ENCODE data around the gene CYP46A1. TPM values are rescaled to one million over a fixed set of nuclear protein-coding genes. Genes with fewer than 3 reads are reported as not detected.

Gene CYP46A1
- total and polyA plus RNA-seq, 2 donors (not counting 1 experiment from before 2014, with no cell fraction given), result 0.27 to 0.28 TPM

DNA sequence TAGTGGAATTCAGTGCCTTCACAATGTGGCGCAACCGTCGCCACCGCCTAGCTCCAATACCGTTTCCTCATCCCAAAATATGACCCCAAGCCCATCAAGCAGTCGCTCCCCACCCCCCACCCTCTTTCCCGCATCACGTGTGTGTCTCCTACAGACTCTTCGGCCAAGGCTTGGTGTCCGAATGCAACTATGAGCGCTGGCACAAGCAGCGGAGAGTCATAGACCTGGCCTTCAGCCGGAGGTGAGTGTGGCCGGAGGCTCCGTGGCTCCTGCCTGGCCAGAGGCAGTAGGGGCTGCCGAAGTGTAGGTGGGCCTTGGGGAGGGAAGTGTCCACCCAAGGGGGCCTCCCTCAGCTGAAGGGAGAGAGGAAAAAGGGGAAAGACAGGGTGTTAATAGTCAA lies 15.8 kb downstream of the CYP46A1 start:
- ATAC-seq (ENCODE audit: low read depth) (no peak), DNase-seq (no peak)
- H3K27ac ChIP-seq (ENCODE audit: low read length in 2 of 2), result no peak overlapping the region
- H3K27ac Mint-ChIP-seq, result no peak overlapping the region
- H3K4me2 ChIP-seq (replicated peaks; ENCODE audit: low read depth, low read length, poor library complexity, severe bottlenecking), result no peak overlapping the region
- H3K4me3 Mint-ChIP-seq, result no peak overlapping the region
- peaks cover 6% of the 10 kb centered on the region for H3K9me3 Mint-ChIP-seq (ENCODE audit: insufficient read depth)
- peaks cover 45% of the 10 kb centered on the region for H3K27me3 Mint-ChIP-seq
- intact Hi-C loops (cut with micrococcal nuclease), result no loop called here
- no peak overlapping the region for H3K4me3 ChIP-seq (ENCODE audit: control extremely low read depth in 1 of 5, extremely low read depth in 1 of 5, insufficient read depth in 1 of 5, low read depth in 2 of 5, low read length in 4 of 5)
- TF ChIP-seq EZH2 (IDR thresholded peaks at IDR 0.05; ENCODE audit: borderline replicate concordance, insufficient read depth, low read depth, low read length, poor library complexity, severe bottlenecking) (no peak), CTCF (IDR thresholded peaks at IDR 0.05) (no peak)
- 96% methylated on average over 15 of the region's 16 CpGs for WGBS (ENCODE audit: insufficient coverage)
- no peaks in the 10 kb centered on the region for H3K4me1 ChIP-seq (ENCODE audit: control insufficient read depth in 2 of 2, insufficient read depth in 2 of 2, low read length in 2 of 2)
- no peaks in the 10 kb centered on the region for H3K36me3 ChIP-seq (replicated peaks in 1 of 2; ENCODE audit: control extremely low read depth in 1 of 2, control insufficient read depth in 1 of 2, extremely low read depth in 1 of 2, insufficient read depth in 2 of 2, low read length in 1 of 2)
- peaks cover 0 to 18% (median 13%) of the 10 kb centered on the region in 3 donors for H3K9me3 ChIP-seq (ENCODE audit: control extremely low read depth in 1 of 3, control insufficient read depth in 2 of 3, insufficient read depth in 1 of 3, low read length in 2 of 3)
- H4K20me1 ChIP-seq (ENCODE audit: control insufficient read depth, insufficient read depth, low read length, poor library complexity, severe bottlenecking), result no peaks in the 10 kb centered on the region
- H3K4me1 Mint-ChIP-seq, result no peaks in the 10 kb centered on the region
- H2AFZ ChIP-seq (ENCODE audit: insufficient read depth, low read depth, low read length, poor library complexity, severe bottlenecking), result no peak overlapping the region
- CTCF ChIA-PET, result no interaction called here
- no peak overlapping the region for H3K9ac ChIP-seq (ENCODE audit: low read length)
- H3K79me2 ChIP-seq (ENCODE audit: control insufficient read depth, insufficient read depth, low read length), result no peaks in the 10 kb centered on the region
- peaks cover 0 to 4% (median 0%) of the 10 kb centered on the region in 4 experiments for H3K27me3 ChIP-seq (replicated peaks in 1 of 4; ENCODE audit: control extremely low read depth in 1 of 4, control insufficient read depth in 3 of 4, insufficient read depth in 4 of 4, low read length in 3 of 4)
- POLR2A ChIA-PET, result no interaction called here

- H3K4me3 Mint-ChIP-seq, result no peak overlapping the region
- no peak overlapping the region for H3K4me2 ChIP-seq (replicated peaks; ENCODE audit: low read depth, low read length, poor library complexity, severe bottlenecking)
- no peak overlapping the region for H3K27ac ChIP-seq (ENCODE audit: low read length in 2 of 2)
- no peak overlapping the region for H3K4me3 ChIP-seq (ENCODE audit: control extremely low read depth in 1 of 5, extremely low read depth in 1 of 5, insufficient read depth in 1 of 5, low read depth in 2 of 5, low read length in 4 of 5)
- H3K9me3 ChIP-seq (ENCODE audit: control extremely low read depth in 1 of 3, control insufficient read depth in 2 of 3, insufficient read depth in 1 of 3, low read length in 2 of 3), result peaks cover 0 to 23% (median 13%) of the 10 kb centered on the region in 3 donors
- H3K36me3 ChIP-seq (replicated peaks in 1 of 2; ENCODE audit: control extremely low read depth in 1 of 2, control insufficient read depth in 1 of 2, extremely low read depth in 1 of 2, insufficient read depth in 2 of 2, low read length in 1 of 2), result no peaks in the 10 kb centered on the region
- no peaks in the 10 kb centered on the region for H3K4me1 ChIP-seq (ENCODE audit: control insufficient read depth in 2 of 2, insufficient read depth in 2 of 2, low read length in 2 of 2)
- H3K79me2 ChIP-seq (ENCODE audit: control insufficient read depth, insufficient read depth, low read length), result no peaks in the 10 kb centered on the region
- no peak overlapping the region for H2AFZ ChIP-seq (ENCODE audit: insufficient read depth, low read depth, low read length, poor library complexity, severe bottlenecking)
- H3K9me3 Mint-ChIP-seq (ENCODE audit: insufficient read depth), result peaks cover 6% of the 10 kb centered on the region
- 99% methylated on average over 5 of the region's 6 CpGs for WGBS (ENCODE audit: insufficient coverage)
- no peaks in the 10 kb centered on the region for H4K20me1 ChIP-seq (ENCODE audit: control insufficient read depth, insufficient read depth, low read length, poor library complexity, severe bottlenecking)
- ChIA-PET POLR2A (no interaction called here), CTCF (no interaction called here)
- no peak for ATAC-seq (ENCODE audit: low read depth)
- intact Hi-C loops (cut with micrococcal nuclease), result no loop called here
- peaks cover 41% of the 10 kb centered on the region for H3K27me3 Mint-ChIP-seq
- no peaks in the 10 kb centered on the region for H3K4me1 Mint-ChIP-seq
- peaks cover 0 to 4% (median 0%) of the 10 kb centered on the region in 4 experiments for H3K27me3 ChIP-seq (replicated peaks in 1 of 4; ENCODE audit: control extremely low read depth in 1 of 4, control insufficient read depth in 3 of 4, insufficient read depth in 4 of 4, low read length in 3 of 4)
- H3K9ac ChIP-seq (ENCODE audit: low read length), result no peak overlapping the region
- H3K27ac Mint-ChIP-seq, result no peak overlapping the region
- no peak for TF ChIP-seq EZH2 (IDR thresholded peaks at IDR 0.05; ENCODE audit: borderline replicate concordance, insufficient read depth, low read depth, low read length, poor library complexity, severe bottlenecking)
- no peak for TF ChIP-seq CTCF (IDR thresholded peaks at IDR 0.05)
- DNase-seq, result no peak
These were observed 16.3 kb downstream of the CYP46A1 start for GRCh38 chr14:99700379-99700778.

Data from B cell (primary cell).